GM18507 (cell line): ENCODE results near the gene ANTKMT.
"Not testable (repeated sequence)": the region's sequence is repeated elsewhere in the genome, so short reads cannot be mapped to it uniquely, and the experiment has no call there.

Source experiments
- DNase-seq: peaks from one replicate; pipeline ENCODE4 v3.0.0; 2011; ENCODE audit warnings: low read depth; ENCODE audit not compliant: insufficient read length; ENCODE audit errors: extremely low spot score
- FAIRE-seq: peaks from 2 replicates; lab custom pipeline; 2011; peaks lifted over from hg19 to GRCh38; lab: Jason Lieb, UNC

The ANTKMT gene

DNA sequence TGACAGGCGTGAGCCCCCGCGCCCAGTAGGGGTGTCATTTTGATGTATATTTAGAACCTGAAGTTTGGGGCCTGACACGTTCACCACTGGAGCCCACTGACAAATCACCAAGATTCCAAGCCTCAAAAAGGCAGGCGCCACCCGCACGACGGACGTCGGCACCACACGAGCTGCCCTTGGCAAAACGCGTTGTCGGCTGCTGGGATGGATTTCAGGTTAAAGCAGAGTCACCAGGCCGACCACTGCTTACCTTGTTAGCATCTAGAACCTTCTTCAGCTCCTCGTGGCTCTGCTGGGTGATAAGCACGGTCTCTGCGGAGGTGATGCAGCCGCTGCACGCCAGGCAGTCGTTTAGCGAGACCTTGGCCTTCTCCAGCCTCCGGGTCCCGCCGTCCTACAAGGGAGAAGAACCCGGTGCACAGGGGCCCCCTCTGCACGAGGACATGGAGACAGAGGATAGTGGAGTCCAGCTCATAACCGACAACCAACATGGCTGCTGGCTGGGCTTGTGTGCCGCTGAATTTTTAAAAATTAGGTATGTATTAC, 16.1 kb downstream of the ANTKMT start:
- DNase-seq: no peak
- no peak for FAIRE-seq

- DNase-seq (no peak), FAIRE-seq (no peak)
Measured at GRCh38 chr16:739560-740458, 18.9 kb downstream of the ANTKMT start.

GRCh38 chr16:740459-740763, 19.5 kb downstream of the ANTKMT start:
- DNase-seq (no peak), FAIRE-seq (no peak)

DNA sequence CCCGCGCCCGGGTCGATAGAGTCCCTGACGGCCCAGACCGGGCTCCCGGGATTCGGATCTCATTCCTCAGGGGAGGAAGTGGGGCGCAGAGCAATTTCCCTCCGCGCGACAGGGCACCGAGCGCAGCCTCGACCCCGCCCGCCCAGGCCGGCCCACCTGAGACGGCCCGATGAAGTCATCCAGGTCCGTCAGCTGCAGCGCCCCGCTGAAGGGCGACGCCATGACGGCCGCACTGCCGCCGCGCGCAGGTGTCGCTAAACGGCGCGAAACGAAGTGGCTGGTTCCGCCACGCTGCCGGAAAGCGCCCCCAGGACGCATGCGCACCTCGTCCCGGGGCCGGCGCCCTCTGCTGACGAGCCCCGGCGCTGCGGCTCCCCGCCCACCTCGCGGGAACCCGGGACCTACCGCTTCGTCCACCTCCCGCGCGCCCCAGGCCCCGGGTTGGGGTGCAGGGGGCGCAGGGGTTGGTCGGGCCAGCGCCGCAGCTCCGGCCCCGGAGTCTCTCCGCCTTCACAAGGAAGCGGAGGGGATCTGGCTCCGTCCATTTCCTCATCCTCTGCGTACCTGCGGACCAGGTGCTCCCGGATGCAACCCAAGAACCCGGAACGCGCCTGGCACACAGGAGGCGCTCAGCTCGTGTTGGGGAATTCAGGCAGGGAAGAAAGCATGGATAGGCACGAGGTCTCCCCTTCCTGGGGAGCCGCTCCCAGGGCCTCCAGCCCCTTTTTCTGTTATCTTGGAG, 20.0 kb downstream of the ANTKMT start, which contains the start of gene CIAO3:
Gene CIAO3 (minus strand): TSS at position 234 of the 742 bp plus-strand sequence. CDS start 12 bp downstream, at position 222.
- peak; percentile 87 for DNase-seq
- FAIRE-seq: peak; percentile 80

DNA sequence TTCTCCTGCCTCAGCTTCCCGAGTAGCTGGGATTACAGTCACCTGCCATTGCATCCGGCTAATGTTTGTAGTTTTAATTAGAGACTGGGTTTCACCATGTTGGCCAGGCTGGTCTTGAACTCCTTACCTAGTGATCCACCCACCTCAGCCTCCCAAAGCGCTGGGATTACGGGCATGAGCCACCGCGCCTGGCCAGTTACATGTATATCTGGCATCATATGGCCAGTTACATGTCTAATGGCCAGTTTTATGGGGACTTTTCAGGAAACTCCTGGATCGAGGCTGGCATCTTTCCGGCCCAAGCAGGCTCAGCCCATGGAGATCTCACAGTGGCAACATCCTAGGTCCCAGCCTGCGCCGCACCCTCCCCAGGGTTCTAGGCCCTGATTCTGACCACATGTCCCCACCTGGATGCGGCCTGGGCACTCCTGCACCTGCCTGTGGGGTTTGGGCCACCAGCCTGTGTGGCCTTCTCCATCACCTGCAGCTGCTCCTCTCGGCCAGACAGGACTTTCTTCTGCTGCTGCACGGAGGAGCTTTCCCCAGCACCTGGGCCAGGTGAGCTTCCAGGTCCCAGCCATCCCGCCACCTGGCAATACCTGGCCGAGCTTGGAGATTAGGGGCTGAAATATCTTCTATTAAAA, 21.2 kb downstream of the ANTKMT start:
- FAIRE-seq: no peak

DNA sequence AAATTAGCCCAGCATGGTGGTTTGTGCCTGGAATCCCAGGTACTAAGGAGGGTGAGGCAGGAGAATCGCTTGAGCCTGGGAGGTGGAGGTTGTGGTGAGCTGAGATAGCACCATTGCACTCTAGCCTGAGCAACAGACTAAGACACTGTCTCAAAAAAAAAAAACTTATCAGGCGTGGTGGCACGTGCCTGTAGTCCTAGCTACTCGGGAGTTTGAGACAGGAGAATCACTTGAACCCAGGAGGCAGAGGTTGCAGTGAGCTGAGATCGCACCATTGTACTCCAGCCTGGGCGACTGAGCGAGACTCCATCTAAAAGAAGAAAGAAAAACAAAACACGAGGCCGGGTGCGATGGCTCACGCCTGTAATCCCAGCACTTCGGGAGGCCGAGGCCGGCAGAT, 21.9 kb downstream of the ANTKMT start:
- not testable (repeated sequence) for DNase-seq, FAIRE-seq

More for the DNA sequence above, 21.2 kb downstream of the ANTKMT start:
- no peak for DNase-seq

DNA sequence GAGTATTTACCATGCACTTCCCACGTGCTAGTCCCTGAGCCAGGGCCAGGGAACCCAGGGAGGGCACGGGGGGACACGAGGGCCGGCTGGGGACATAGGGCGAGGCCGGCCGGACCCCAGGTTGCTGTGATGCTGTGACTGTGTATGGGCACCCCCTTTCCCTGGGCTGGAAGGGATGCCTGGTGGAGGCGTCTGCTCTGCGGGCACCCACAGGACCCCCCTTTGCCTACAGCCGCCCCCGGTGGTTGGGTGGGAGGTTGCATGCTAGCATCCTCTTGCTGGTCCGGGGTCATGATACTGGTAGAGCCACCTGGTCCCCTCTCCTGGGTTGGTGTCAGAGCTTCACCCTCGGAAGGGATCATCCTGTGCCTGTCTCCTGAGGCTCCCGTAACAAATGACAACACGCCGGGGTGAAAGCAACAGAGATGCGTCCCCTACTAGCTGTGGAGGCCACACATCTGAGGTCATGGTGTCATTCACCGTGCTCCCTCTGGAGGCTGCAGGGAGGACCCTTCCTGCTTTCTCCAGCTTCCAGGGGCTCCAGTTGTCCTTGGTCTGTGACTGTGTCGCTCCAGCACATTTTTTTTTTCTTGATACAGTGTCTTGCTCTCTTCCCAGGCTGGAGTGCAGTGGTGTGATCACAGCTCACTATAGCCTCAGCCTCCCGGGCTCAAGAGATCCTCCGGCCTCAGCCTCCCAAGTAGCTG, 23.0 kb downstream of the ANTKMT start:
- DNase-seq (no peak), FAIRE-seq (no peak)

- no peak for FAIRE-seq
- DNase-seq: no peak
Measured at GRCh38 chr16:745739-746138, 24.8 kb downstream of the ANTKMT start.

DNA sequence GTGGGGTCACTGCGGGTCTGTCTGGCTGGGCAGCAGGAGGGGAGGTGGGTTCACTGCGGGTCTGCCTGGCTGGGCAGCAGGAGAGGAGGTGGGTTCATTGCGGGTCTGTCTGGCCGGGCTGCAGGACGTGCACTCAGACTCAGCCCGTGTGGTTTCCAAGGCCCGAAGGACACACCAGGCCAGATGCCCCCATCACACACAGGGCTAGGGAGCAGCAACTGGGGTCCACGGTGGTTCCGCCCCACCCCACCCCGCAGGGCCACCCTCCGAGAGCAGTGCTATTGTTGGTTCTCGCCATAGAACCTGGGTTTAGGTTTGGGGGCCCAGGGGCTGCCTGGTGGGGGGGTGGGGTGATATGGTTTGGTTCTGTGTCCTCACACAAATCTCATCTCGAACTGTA, 25.7 kb downstream of the ANTKMT start:
- DNase-seq: no peak
- no peak for FAIRE-seq

DNA sequence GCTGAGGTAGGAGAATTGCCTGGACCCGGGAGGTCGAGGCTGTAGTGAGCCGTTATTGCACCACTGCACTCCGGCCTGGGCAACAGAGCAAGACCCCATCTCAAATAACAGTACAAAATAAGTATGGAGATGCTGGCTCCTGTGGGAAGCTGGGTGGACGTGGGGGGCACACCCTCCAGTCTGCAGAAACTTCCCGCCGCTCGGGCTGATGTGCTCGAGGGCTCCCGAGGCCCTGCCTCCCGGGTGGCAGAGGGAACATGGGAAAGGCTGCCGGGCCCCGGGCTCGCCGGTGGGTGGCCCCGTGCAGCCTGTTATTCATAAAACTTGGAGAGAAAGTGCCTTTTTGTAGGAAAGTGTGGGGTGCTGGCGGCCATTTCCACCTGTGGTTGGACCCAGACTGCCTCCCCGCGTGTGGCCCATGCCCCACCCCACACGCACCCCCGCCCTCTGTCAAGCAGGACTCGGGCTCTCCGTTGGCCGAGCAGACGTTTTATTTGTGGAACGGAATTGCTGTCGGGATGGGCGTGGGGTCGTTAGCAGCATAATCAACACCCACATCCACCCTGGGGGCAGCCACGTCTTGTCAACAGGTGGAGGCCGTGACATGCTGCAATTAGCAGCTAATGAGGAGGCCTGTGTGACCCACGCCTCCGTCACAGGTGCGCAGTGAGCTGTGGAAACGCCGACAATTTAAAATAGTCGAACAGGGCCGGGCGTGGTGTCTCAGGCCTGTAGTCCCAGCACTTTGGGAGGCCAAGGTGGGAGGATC, 27.2 kb downstream of the ANTKMT start:
- no peak for FAIRE-seq
- DNase-seq: no peak

- no peak for FAIRE-seq
- no peak for DNase-seq
Measured at GRCh38 chr16:749010-749409, 28.1 kb downstream of the ANTKMT start.

DNA sequence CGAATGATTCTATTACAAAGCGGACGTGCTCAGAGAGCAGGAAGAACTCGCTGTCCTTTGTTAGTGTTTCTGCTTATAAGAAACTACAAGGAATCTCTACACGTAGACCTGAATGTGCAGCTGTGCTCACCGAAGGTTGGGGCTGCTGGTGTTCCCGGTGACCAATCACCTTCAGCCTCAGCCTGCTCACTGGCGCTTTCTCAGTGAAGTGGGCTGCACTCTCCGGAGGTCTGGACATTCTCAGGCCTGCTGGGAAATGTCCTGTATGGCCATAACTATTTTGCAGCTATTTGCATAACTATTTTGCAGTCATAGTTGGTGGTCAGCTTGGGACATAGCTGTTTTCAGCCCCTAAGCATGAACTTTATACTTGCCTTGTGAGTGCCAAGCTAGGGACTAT, 29.5 kb downstream of the ANTKMT start:
- no peak for FAIRE-seq
- DNase-seq: no peak

GRCh38 chr16:751152-752006, 30.4 kb downstream of the ANTKMT start:
- FAIRE-seq: no peak

DNA sequence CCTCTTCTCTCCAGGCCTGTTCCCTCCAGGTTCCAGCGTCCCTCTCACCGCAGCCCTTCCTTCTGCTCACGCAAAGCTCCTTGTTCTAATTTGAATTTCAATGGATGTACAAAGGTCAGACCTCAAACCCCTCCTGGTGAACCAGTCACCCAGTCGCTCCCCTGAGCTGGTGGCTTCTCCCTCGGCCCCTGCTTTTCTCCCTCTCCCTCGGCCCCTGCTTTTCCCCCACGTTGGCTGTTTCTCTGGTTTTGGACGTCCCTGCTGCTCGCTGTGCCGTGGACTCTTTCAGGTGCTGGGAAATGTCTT, 31.0 kb downstream of the ANTKMT start:
- no peak for DNase-seq
- no peak for FAIRE-seq

More at GRCh38 chr16:751152-752006, 30.4 kb downstream of the ANTKMT start:
- no peak for DNase-seq

DNA sequence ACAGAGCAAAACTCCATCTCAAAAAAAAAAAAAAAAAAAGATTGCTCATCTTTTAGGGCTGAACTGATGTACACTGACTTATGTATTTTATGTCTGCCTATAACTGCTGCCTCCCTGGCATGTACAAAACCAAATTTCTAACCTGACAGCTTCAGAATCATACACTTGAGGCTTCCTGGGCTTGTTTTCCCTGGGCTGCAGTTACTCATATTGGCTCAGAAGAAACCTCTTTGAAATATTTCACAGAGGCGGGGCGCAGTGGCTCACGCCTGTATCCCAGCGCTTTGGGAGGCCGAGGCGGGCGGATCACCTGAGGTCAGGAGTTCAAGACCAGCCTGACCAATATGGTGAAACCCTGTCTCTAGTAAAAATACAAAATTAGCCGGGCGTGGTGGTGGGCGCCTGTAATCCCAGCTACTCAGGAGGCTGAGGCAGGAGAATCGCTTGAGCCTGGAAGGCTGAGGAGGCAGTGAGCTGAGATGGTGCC, 33.2 kb downstream of the ANTKMT start:
- DNase-seq, FAIRE-seq: not testable (repeated sequence)

DNA sequence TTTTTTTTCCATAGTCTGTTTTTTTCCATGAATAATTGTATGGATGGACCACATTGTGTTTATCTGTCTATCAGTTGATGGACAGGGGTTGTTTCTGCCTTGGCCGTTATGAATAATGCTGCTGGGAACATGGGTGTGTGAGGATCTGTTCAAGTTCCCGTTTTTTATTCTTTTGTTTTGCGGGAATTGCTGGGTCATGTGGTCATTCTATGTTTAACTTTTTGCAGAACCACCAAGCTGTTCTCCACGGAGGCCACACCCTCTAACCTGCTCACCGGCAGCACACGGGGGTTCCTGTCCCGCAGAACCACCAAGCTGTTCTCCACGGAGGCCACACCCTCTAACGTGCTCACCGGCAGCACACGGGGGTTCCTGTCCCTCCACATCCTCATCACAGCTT, 33.7 kb downstream of the ANTKMT start:
- no peak for DNase-seq
- FAIRE-seq: no peak

- FAIRE-seq: no peak
- no peak for DNase-seq
Measured at GRCh38 chr16:756428-756827, 35.5 kb downstream of the ANTKMT start.
